IMR-90 (cell line): ENCODE measurements around the gene ZNF521. TPM values are rescaled to one million over a fixed set of nuclear protein-coding genes. Genes with fewer than 3 reads are reported as not detected.

Source experiments
- ATAC-seq: fragments of 200-7000 bp; cut with Tn5 transposase; 2 replicates; pipeline ENCODE4 v1.9.1; 2020; ENCODE audit warnings: low read depth, mild to moderate bottlenecking, moderate library complexity
- BruUV-seq: library from RNA; stranded (reverse); fragments of 400-500 nt; replicated peaks from 2 replicates; lab custom pipeline; 2021; lab: Mats Ljungman, UMichigan
- CTCF ChIA-PET: fragments of 300-600 bp; formaldehyde crosslinking; extraction: SDS; loops from one replicate; lab custom pipeline; 2021; ENCODE audit warnings: antibody characterized with exemption; lab: Yijun Ruan, JAX
- POLR2A ChIA-PET: fragments of 300-600 bp; sonication (Branson Sonifier 250); formaldehyde crosslinking; loops from one replicate; lab custom pipeline; 2022; ENCODE audit warnings: antibody characterized with exemption; ENCODE audit not compliant: unreplicated experiment; lab: Charles Lee
- DNase-seq: peaks from one replicate; pipeline ENCODE4 v3.0.0; 2013
- H2AFZ ChIP-seq: replicated peaks from 2 replicates; pipeline ENCODE3; 2013; ENCODE audit warnings: low read length, mild to moderate bottlenecking; ENCODE audit not compliant: poor library complexity
- H2AK5ac ChIP-seq: 2 replicates; pipeline ENCODE4 v1.6.1; 2013; ENCODE audit warnings: low read depth, low read length, inconsistent platforms
- H2AK9ac ChIP-seq: replicated peaks from 2 replicates; pipeline ENCODE3; 2013; ENCODE audit warnings: mild to moderate bottlenecking, low read depth, low read length, moderate library complexity; ENCODE audit not compliant: poor library complexity
- H2BK120ac ChIP-seq: 2 replicates; pipeline ENCODE4 v1.6.1; 2013; ENCODE audit warnings: low read depth, low read length, inconsistent platforms
- H2BK15ac ChIP-seq: 3 replicates; pipeline ENCODE4 v1.6.1; 2013; ENCODE audit warnings: low read depth, low read length, inconsistent platforms
- H2BK20ac ChIP-seq: 2 replicates; pipeline ENCODE4 v1.6.1; 2013; ENCODE audit warnings: low read depth, mild to moderate bottlenecking, inconsistent platforms, low read length, moderate library complexity
- H2BK5ac ChIP-seq: 2 replicates; pipeline ENCODE4 v1.6.1; 2013; ENCODE audit warnings: mild to moderate bottlenecking, low read depth, low read length, inconsistent platforms; ENCODE audit not compliant: poor library complexity, severe bottlenecking
- H3K14ac ChIP-seq: replicated peaks from 2 replicates; pipeline ENCODE4 v1.6.1; 2013; ENCODE audit warnings: low read depth, low read length, inconsistent platforms
- H3K18ac ChIP-seq: 2 replicates; pipeline ENCODE4 v1.6.1; 2013; ENCODE audit warnings: low read depth, low read length, control low read depth
- H3K23ac ChIP-seq: 2 replicates; pipeline ENCODE4 v1.6.1; 2013; ENCODE audit warnings: low read depth, low read length, inconsistent platforms
- H3K27ac ChIP-seq: 2 replicates; pipeline ENCODE4 v1.5.1; 2013; ENCODE audit warnings: mild to moderate bottlenecking, control low read depth, low read length; ENCODE audit not compliant: insufficient read depth
- H3K27me3 ChIP-seq: 2 replicates; pipeline ENCODE4 v1.6.1; 2013; ENCODE audit warnings: low read length; ENCODE audit not compliant: control insufficient read depth, insufficient read depth
- H3K36me3 ChIP-seq: 2 replicates; pipeline ENCODE4 v1.6.1; 2013; ENCODE audit warnings: low read length, mixed read lengths; ENCODE audit not compliant: control insufficient read depth, insufficient read depth
- H3K4ac ChIP-seq: 2 replicates; pipeline ENCODE4 v1.6.1; 2013; ENCODE audit warnings: low read depth, low read length, inconsistent platforms
- H3K4me1 ChIP-seq: 2 replicates; pipeline ENCODE4 v1.6.1; 2013; ENCODE audit warnings: low read length, mixed read lengths; ENCODE audit not compliant: control insufficient read depth, insufficient read depth
- H3K4me2 ChIP-seq: 2 replicates; pipeline ENCODE4 v1.6.1; 2013; ENCODE audit warnings: low read depth, mild to moderate bottlenecking, control low read depth, low read length, moderate library complexity
- H3K4me3 ChIP-seq: 2 replicates; pipeline ENCODE4 v1.5.1; 2013; ENCODE audit warnings: low read depth, mild to moderate bottlenecking, control low read depth, low read length, moderate library complexity; ENCODE audit not compliant: insufficient read depth
- H3K56ac ChIP-seq: 2 replicates; pipeline ENCODE4 v1.6.1; 2013; ENCODE audit warnings: low read length, inconsistent platforms; ENCODE audit not compliant: insufficient read depth; ENCODE audit errors: extremely low read depth
- H3K79me1 ChIP-seq, 2 experiments: 2 replicates each; pipeline ENCODE4 v1.6.1; 2013; ENCODE audit warnings: low read length in 2 of 2, inconsistent platforms in 1 of 2, low read depth in 1 of 2
- H3K9ac ChIP-seq: 2 replicates; pipeline ENCODE4 v1.6.1; 2013; ENCODE audit warnings: low read depth, low read length, control low read depth
- H3K9me1 ChIP-seq: 2 replicates; pipeline ENCODE4 v1.6.1; 2013; ENCODE audit warnings: low read length, inconsistent platforms; ENCODE audit not compliant: insufficient read depth
- H3K9me3 ChIP-seq: 2 replicates; pipeline ENCODE4 v1.6.1; 2013; ENCODE audit warnings: low read length; ENCODE audit not compliant: control insufficient read depth, insufficient read depth
- H4K20me1 ChIP-seq: 2 replicates; pipeline ENCODE4 v1.6.1; 2013; ENCODE audit warnings: low read length, inconsistent platforms; ENCODE audit not compliant: insufficient read depth
- H4K5ac ChIP-seq: 2 replicates; pipeline ENCODE4 v1.6.1; 2013; ENCODE audit warnings: mild to moderate bottlenecking, low read depth, low read length, control low read depth
- H4K8ac ChIP-seq, 2 experiments: 2 replicates each; pipeline ENCODE4 v1.6.1; 2013; ENCODE audit warnings: low read depth in 2 of 2, low read length in 2 of 2, control low read depth in 1 of 2, inconsistent platforms in 1 of 2
- H4K91ac ChIP-seq: 2 replicates; pipeline ENCODE4 v1.6.1; 2013; ENCODE audit warnings: low read depth, low read length, inconsistent platforms; ENCODE audit not compliant: insufficient read depth
- BHLHE40 ChIP-seq: fragments of 150-350 bp; IDR thresholded peaks from 2 replicates; pipeline ENCODE4 v1.6.1; 2016; ENCODE audit warnings: mild to moderate bottlenecking, low read depth, low read length
- CEBPB ChIP-seq: IDR thresholded peaks from 2 replicates; pipeline ENCODE4 v1.6.1; 2012; ENCODE audit warnings: low read depth, low read length, improper control_type of control experiment
- CHD1 ChIP-seq: IDR thresholded peaks from 2 replicates; pipeline ENCODE4 v1.6.1; 2012; ENCODE audit warnings: low read depth, low read length, improper control_type of control experiment
- FOS ChIP-seq: fragments of 150-350 bp; IDR thresholded peaks from 2 replicates; pipeline ENCODE4 v1.6.1; 2016; ENCODE audit warnings: low read depth, low read length
- MAFK ChIP-seq: IDR thresholded peaks from 2 replicates; pipeline ENCODE4 v1.6.1; 2012; ENCODE audit warnings: low read depth, low read length, improper control_type of control experiment
- MAZ ChIP-seq: IDR thresholded peaks from 2 replicates; pipeline ENCODE4 v1.6.1; 2012; ENCODE audit warnings: low read depth, mild to moderate bottlenecking, low read length, improper control_type of control experiment, moderate library complexity, borderline replicate concordance
- MXI1 ChIP-seq: IDR thresholded peaks from 2 replicates; pipeline ENCODE4 v1.6.1; 2012; ENCODE audit warnings: low read depth, mild to moderate bottlenecking, low read length, moderate library complexity, borderline replicate concordance
- NFE2L2 ChIP-seq: fragments of 150-350 bp; IDR thresholded peaks from 2 replicates; pipeline ENCODE4 v1.6.1; 2016; ENCODE audit warnings: low read depth, mild to moderate bottlenecking, low read length
- POLR2A ChIP-seq: IDR thresholded peaks from 2 replicates; pipeline ENCODE4 v1.6.1; 2012; ENCODE audit warnings: mild to moderate bottlenecking, low read depth, low read length
- RAD21 ChIP-seq: IDR thresholded peaks from 2 replicates; pipeline ENCODE4 v1.6.1; 2012; ENCODE audit warnings: low read length, improper control_type of control experiment
- RCOR1 ChIP-seq: IDR thresholded peaks from 2 replicates; pipeline ENCODE4 v1.6.1; 2012; ENCODE audit warnings: mild to moderate bottlenecking, low read length, improper control_type of control experiment; ENCODE audit not compliant: insufficient replicate concordance
- RFX5 ChIP-seq: IDR thresholded peaks from 2 replicates; pipeline ENCODE4 v1.8.0; 2012; ENCODE audit warnings: low read depth, mild to moderate bottlenecking, low read length, moderate library complexity
- SMC3 ChIP-seq: fragments of 150-350 bp; IDR thresholded peaks from 2 replicates; pipeline ENCODE4 v1.6.1; 2016; ENCODE audit warnings: low read depth, mild to moderate bottlenecking, antibody characterized with exemption, low read length, moderate library complexity
- WGBS, 2 experiments: methylation state at CpG; one replicate each; pipeline versions ENCODE4 v1.1.5 to v1.1.7; 2013; ENCODE audit warnings: missing lambda C conversion rate in 2 of 2; ENCODE audit not compliant: insufficient read length in 1 of 2; ENCODE audit errors: extremely low coverage in 2 of 2; 5-methylcytosine and 5-hydroxymethylcytosine counted together
- dilution Hi-C: fragments of 300-500 bp; cut with HindIII; formaldehyde crosslinking; loops from one replicate; pipeline ENCODE4 v1.14.3; 2018; ENCODE audit warnings: low sequenced_read_pairs; ENCODE audit not compliant: unreplicated experiment
- in situ Hi-C: fragments of 300-500 bp; cut with MboI; formaldehyde crosslinking; loops from 3 replicates; pipeline ENCODE4 v1.14.3; 2019; ENCODE audit warnings: low sequenced_read_pairs, inconsistent platforms, mixed read lengths
- intact Hi-C: fragments of 100-400 bp; cut with micrococcal nuclease; formaldehyde crosslinking; loops from 2 replicates; pipeline ENCODE4 v1.10.0; 2022
- polyA plus RNA-seq, 3 experiments: library from polyadenylated mRNA; depleted of rRNA; stranded (reverse); fragments of >200 nt; gene quantifications; 2 replicates each; pipeline ENCODE4 v1.2.3, GENCODE V29; 2012; ENCODE audit warnings: low replicate concordance in 1 of 3
- total RNA-seq: library from RNA; depleted of rRNA; stranded (reverse); fragments of >200 nt; gene quantifications from 2 replicates; pipeline ENCODE4 v1.2.3, GENCODE V29; 2012
- TF ChIP-seq, protein P1 (sequence below): fragments of 150-350 bp; IDR thresholded peaks from 2 replicates; pipeline ENCODE4 v1.6.1; 2016; ENCODE audit warnings: low read depth, mild to moderate bottlenecking, low read length, moderate library complexity, borderline replicate concordance
- TF ChIP-seq, protein P2 (sequence below): fragments of 150-350 bp; IDR thresholded peaks from 2 replicates; pipeline ENCODE4 v1.6.1; 2017; ENCODE audit warnings: mild to moderate bottlenecking, antibody characterized with exemption, low read length, low read depth
- TF ChIP-seq, protein P3 (sequence below): conservative IDR thresholded peaks from 2 replicates; pipeline ENCODE4 v1.5.1; 2012; ENCODE audit warnings: mild to moderate bottlenecking, low read depth, low read length, improper control_type of control experiment

ZNF521 gene
- total and polyA plus RNA-seq, 2 of the 4 experiments (the other 2 are of a cell fraction) = 21.5 to 59.3 TPM

DNA sequence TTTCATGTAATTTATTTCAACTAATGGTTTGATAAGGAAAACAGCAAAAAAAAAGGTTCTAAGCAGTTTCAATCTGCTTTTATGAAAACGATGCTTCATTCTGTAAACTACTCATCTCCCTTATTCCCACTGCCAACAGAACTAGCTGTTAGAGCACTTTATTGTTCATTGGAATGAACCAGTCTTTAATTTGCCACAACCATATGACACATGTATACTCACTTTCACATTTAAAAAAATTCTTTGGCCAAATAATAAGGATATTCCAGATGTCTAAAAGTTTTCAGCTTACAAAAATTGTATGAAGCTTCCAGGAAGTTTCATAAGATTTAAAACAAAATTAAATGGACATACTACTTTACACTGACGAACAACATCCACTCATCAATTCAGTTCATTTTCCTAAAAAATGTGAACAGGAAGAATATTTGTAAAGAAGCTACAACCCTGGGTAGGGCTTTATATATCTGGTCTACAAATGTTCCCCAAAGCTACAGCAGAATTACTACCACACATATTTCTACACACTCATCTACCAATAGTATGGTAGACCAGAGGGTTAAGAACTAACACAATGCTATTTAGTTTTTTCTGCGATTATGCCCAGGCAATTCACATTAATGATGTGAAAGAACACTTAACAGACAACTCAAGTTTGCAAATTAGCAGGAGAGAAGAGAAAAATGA is 37.7 kb downstream of the ZNF521 start:
- no peaks in the 10 kb centered on the region for H3K27me3 ChIP-seq
- intact Hi-C loops = no loop called here
- POLR2A ChIA-PET = no interaction called here
- H2BK120ac ChIP-seq = no peak overlapping the region
- H2BK20ac ChIP-seq = no peak overlapping the region
- H4K91ac ChIP-seq = no peak overlapping the region
- dilution Hi-C loops = no loop called here
- H3K9me3 ChIP-seq = no peaks in the 10 kb centered on the region
- H3K4me2 ChIP-seq = no peak overlapping the region
- CTCF ChIA-PET = interaction anchor here (0.6 kb wide), 1 partner anchor 178 kb away, joined by 7 read pairs; no protein-coding TSS in a partner anchor
- H4K5ac ChIP-seq = no peak overlapping the region
- no peaks in the 10 kb centered on the region for H4K20me1 ChIP-seq
- H2BK15ac ChIP-seq = no peak overlapping the region
- no peak overlapping the region for H3K27ac ChIP-seq
- H3K79me1 ChIP-seq = peaks cover 3 to 8% of the 10 kb centered on the region in 2 experiments; a peak in 2 of 4 replicates
- 14% methylated on average over 1 of the region's 3 CpGs; no CpG with 5 or more reads in 1 of the 2 experiments for WGBS, 2 experiments
- in situ Hi-C loops = no loop called here
- no peak overlapping the region for H3K56ac ChIP-seq
- no peak overlapping the region for H3K18ac ChIP-seq
- no peak overlapping the region for H2AFZ ChIP-seq
- peak; percentile 48 for ATAC-seq
- peaks cover 3% of the 10 kb centered on the region for H3K36me3 ChIP-seq
- no peak overlapping the region for H3K4me3 ChIP-seq
- no peak overlapping the region for H3K9ac ChIP-seq
- BruUV-seq = no TSS peak
- no peak overlapping the region for H3K23ac ChIP-seq
- no peak overlapping the region for H2BK5ac ChIP-seq
- no peak overlapping the region; a peak in 1 of 4 replicates for H4K8ac ChIP-seq
- H3K14ac ChIP-seq = no peak overlapping the region
- TF ChIP-seq POLR2A = no peak
- TF ChIP-seq BHLHE40 = no peak
- TF ChIP-seq RCOR1 = no peak
- TF ChIP-seq, protein P1, sequence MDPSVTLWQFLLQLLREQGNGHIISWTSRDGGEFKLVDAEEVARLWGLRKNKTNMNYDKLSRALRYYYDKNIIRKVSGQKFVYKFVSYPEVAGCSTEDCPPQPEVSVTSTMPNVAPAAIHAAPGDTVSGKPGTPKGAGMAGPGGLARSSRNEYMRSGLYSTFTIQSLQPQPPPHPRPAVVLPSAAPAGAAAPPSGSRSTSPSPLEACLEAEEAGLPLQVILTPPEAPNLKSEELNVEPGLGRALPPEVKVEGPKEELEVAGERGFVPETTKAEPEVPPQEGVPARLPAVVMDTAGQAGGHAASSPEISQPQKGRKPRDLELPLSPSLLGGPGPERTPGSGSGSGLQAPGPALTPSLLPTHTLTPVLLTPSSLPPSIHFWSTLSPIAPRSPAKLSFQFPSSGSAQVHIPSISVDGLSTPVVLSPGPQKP = no peak
- no peak for TF ChIP-seq MAFK
- no peak for TF ChIP-seq CHD1
- TF ChIP-seq FOS = no peak
- TF ChIP-seq, protein P2, sequence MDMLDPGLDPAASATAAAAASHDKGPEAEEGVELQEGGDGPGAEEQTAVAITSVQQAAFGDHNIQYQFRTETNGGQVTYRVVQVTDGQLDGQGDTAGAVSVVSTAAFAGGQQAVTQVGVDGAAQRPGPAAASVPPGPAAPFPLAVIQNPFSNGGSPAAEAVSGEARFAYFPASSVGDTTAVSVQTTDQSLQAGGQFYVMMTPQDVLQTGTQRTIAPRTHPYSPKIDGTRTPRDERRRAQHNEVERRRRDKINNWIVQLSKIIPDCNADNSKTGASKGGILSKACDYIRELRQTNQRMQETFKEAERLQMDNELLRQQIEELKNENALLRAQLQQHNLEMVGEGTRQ = no peak
- TF ChIP-seq MAZ = no peak
- TF ChIP-seq NFE2L2 = no peak
- TF ChIP-seq RFX5 = no peak
- TF ChIP-seq SMC3 = no peak
- TF ChIP-seq CEBPB = no peak
- TF ChIP-seq, protein P3, sequence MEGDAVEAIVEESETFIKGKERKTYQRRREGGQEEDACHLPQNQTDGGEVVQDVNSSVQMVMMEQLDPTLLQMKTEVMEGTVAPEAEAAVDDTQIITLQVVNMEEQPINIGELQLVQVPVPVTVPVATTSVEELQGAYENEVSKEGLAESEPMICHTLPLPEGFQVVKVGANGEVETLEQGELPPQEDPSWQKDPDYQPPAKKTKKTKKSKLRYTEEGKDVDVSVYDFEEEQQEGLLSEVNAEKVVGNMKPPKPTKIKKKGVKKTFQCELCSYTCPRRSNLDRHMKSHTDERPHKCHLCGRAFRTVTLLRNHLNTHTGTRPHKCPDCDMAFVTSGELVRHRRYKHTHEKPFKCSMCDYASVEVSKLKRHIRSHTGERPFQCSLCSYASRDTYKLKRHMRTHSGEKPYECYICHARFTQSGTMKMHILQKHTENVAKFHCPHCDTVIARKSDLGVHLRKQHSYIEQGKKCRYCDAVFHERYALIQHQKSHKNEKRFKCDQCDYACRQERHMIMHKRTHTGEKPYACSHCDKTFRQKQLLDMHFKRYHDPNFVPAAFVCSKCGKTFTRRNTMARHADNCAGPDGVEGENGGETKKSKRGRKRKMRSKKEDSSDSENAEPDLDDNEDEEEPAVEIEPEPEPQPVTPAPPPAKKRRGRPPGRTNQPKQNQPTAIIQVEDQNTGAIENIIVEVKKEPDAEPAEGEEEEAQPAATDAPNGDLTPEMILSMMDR = no peak
- TF ChIP-seq RAD21 = no peak
- no peak for TF ChIP-seq MXI1
- H3K4ac ChIP-seq = no peak overlapping the region
- H2AK9ac ChIP-seq = no peak overlapping the region
- H3K4me1 ChIP-seq = peaks cover 5% of the 10 kb centered on the region
- no peak overlapping the region for H2AK5ac ChIP-seq
- DNase-seq = no peak
- no peaks in the 10 kb centered on the region for H3K9me1 ChIP-seq
